ENCODE data around the gene SOCS2.
A peak's percentile ranks its signal among the peaks of the same experiment; 100 is the strongest.

The SOCS2 gene

DNA sequence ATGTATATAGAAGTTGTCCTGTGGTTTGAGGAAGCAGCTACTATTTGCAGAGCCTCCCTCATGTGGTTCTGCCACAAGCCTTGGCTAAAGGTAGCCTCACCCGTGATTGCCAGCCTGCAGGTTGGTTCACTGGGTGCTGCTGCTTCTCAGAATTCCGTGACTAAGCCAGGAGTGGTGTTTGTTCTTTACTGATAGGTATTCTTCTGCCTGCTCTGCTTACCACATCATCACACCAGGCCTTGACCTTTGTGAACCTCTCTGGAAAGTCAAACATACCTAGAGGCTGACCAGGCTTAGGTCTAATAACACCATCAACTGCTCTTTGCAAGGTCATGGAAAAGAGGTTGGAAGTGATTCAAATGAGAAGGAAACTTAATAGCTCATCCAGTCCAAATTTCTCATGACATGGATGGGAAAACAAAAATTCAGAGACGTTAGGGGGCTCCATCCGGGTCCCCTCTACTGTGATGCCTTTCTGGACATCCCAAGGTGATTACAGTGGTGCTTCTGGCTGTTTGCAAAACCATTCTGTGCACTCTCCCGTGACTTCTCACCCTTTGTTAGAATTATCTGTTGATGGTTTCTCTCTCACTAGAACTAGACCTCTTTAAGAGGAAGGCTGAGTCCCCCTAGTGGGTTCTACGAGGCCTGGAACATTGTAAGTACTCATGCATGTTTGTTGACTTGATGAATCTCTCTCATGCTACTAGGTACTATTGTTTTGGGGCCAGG is 8.5 kb upstream of the SOCS2 start:
- no peak overlapping the region for H3K4me3 ChIP-seq (ENCODE audit: low read length)
- peak; percentile 39 for DNase-seq (ENCODE audit: low read depth, low spot score)

DNA sequence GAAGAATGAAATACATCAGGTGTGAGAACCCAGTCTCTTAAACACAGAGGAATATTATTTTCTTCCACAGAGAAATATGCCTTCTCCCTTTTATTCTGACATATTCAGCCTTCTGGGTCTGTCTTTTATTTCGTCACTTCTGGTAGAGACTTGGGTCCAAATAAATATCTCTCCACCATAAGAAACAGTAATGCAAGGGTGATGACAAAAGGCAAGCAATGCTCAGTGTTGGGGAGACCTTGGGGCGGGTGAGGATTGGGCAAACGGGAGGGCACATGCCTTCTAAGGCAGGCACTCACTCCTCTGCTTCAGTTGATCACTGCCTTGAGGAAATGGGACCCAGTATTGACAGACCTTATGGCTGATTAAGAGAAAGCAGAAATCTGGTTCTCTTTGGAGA is 6.7 kb upstream of the SOCS2 start:
- no peak overlapping the region for H3K4me3 ChIP-seq (ENCODE audit: low read length)
- no peak for DNase-seq (ENCODE audit: low read depth, low spot score)

DNA sequence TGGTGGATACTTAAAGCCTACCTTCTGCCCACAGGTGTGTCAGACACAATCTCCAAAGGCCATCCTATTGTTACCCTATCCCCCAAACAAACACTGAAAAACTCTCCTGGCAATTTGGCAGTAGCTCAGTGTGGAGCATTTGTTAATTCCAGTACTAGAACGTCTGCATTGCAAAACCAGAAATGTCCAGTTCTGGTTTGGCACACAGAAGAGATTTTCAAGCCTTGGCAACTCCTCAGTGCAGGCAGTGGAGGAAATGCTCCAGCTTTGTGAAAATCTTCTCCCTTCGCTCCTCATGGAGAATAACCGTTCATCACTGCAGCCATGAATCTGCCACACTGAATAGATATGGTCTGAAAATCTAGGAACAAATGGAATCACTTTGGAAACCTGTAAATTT is 5.3 kb upstream of the SOCS2 start:
- no peak for DNase-seq (ENCODE audit: low read depth, low spot score)
- H3K4me3 ChIP-seq (ENCODE audit: low read length), result no peak overlapping the region

DNA sequence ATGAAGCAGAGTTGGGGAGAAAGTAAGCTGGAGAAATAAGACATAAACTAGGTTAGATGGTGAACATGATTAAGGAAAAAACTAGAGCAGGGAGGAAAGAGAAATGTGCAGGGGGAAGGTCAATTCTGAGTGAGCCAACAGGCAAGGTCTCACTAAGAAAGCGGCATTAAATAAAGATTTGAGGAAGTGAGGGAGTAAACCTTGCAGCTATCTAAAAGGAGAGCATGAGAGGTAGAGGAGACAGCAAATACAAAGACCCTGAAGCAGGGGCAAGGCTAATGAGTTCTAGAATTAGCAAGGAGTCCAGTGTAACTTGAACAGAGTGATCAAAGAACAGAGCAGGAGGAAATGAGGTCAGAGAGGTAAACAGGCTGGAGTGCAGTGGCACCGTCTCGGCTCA is 4.4 kb upstream of the SOCS2 start:
- no peak for DNase-seq (ENCODE audit: low read depth, low spot score)
- H3K4me3 ChIP-seq (ENCODE audit: low read length), result no peak overlapping the region

DNA sequence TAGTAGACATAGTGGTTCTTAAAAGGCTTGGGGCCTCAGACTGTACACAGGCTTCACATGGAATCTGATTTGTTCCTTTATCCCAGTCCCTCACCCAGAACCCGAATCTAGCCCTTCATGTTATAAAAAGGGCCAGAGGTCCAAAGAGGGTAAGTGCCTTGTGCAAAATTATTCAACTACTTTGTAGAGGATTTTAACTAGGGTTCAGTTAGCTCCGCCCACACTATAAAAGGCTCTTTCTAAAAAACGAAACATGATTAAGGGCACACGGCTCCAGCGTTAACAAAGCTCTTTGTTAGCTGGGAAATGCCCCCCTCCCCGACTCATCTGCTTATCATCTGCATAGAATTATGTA is 3.2 kb upstream of the SOCS2 start:
- DNase-seq (ENCODE audit: low read depth, low spot score), result peak; percentile 20

DNA sequence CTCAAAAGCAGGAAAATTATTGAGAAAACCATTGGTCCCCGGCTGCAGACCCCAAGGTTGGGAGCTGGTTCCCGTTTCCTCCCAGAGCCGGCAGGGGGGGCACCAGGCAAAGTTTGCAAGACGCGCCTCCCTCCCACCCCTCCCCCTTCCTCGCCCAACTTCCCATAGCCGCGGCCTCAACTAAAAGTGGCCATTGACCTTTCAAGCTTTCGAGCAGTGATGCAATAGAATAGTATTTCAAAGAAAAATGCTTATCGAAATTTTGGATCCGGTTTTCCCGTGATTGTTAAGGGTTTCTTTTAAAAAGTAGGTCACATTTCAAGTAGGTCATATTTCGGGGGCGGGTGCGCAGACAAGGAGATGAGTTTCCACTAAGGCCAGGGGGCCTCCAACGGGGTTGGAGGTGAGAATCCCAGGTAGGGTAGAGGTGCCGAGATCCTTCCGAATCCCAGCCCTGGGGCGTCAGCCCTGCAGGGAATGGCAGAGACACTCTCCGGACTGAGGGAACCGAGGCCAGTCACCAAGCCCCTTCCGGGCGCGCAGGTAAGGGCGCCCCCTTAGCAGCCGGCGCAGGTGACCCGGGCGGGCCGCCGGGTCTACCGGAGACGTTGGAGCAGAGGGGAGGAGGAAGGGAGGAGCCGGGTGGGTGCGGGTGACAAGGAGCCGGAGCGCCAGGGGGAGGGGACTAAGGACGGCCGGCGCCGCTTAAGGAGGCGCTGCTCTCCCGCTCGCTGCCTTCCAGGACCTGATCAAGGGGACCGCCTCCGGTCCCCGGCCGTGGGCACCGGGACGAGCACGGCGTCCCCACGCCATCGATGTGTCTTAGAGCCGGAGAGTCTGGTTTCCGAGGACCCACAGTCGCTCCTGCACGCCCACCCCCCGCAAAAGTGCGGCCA is 2.6 kb upstream of the SOCS2 start:
- H3K4me3 ChIP-seq (ENCODE audit: low read length), result peak overlapping the region; percentile 63
- peak; percentile 55 for DNase-seq (ENCODE audit: low read depth, low spot score)

More for the DNA sequence above, 3.2 kb upstream of the SOCS2 start:
- H3K4me3 ChIP-seq (ENCODE audit: low read length), result peak overlapping the region; percentile 63

DNA sequence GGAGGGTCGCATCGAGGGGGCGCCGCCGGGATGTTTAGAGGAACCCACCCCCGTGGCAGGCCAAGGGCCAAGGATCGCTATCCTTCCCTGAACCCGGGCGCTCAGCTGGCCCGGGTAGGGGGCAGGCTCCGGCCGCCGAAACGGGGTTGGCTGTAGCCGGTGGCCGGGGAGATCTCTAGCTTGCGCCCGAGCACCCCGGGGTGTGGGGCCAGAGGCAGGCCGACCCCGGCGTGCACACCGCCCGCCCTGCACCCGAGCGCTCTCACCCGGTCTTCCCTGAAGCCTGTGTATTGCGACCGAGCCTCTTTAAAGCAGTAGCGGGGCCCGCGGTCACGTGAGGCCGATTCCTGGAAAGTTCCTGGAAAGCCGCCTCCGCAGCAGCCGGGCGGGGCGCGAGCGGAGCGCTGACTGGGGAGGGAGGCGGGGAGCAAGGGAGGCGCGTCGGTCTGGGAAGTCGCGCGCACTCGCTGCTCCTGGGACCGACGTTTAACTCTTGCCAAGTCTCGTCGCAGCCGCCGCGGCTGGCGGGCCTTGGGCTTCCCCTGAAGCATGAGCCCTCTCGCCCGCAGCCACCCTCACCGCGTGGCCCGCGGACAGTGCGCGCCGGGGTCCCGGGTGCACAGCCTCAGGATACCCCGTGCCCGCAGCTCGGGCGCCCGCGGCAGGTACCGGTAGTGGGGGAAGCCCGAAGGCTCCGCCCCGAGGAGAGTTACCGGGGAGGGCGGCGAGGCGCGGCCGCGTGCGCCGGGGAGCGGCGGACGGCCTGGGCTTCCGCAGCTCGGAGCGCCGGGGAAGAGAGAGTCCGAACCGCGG is 1.7 kb upstream of the SOCS2 start:
- peak overlapping the region; percentile 63 for H3K4me3 ChIP-seq (ENCODE audit: low read length)
- peak; percentile 37 for DNase-seq (ENCODE audit: low read depth, low spot score)

DNA sequence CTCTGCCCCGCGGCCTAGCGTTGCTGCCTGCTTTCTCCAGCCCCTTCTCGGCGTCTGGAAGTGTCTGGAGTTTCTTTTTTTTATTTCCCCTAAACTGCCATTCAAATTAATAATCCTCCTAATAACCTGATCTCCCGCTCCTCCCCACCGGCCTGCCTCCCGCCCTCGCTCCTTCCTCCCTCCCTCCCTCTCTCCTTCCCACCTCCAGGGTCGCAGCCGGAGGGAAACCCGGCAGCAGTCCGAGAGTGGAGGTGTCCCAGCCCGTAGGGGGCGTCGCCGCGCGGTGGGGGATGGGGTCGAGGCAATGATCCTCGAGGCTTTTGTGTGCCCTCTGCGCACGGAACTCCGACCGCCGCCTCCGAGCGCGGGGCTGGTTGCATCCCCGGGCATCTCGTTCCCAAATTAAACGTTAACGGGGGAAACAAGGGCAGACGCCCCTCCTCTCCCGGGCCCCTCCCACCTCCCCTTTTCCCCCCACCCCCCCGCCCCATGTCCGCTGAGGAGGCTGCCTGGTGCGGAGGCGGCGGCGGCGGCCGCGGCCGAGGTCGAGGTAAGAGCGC is 1.0 kb upstream of the SOCS2 start:
- H3K4me3 ChIP-seq (ENCODE audit: low read length), result peak overlapping the region; percentile 63
- peak; percentile 35 for DNase-seq (ENCODE audit: low read depth, low spot score)

DNA sequence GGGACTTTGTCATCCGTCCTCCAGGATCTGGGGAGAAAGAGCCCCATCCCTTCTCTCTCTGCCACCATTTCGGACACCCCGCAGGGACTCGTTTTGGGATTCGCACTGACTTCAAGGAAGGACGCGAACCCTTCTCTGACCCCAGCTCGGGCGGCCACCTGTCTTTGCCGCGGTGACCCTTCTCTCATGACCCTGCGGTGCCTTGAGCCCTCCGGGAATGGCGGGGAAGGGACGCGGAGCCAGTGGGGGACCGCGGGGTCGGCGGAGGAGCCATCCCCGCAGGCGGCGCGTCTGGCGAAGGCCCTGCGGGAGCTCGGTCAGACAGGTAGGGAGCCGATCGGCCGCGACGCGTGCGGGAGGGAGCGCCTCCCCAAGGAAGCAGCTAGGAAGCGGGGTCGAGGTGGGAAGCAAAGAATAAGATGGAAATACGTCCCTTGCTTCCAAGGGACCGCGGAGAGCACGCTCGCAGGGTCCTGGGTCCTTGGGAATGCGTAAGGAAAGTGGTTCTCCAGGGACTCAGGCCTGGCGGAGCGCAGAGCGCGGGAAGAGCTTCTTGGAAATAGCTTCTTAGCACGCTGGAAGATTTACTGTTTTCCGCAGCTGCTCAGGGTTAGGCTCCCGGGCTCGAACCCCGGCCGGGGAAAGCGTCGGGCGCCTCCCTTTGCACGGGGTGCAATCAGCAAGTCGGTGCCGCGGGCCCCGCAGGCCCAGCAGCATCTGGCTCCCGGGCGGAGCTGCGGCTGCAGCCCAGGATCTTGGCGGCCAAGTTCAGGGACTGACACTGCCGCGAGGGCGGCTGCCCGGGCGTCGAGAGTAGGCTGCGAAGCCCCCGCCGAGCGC is 457 bp downstream of the SOCS2 start:
- no peak for DNase-seq (ENCODE audit: low read depth, low spot score)
- H3K4me3 ChIP-seq (ENCODE audit: low read length), result no peak overlapping the region

DNA sequence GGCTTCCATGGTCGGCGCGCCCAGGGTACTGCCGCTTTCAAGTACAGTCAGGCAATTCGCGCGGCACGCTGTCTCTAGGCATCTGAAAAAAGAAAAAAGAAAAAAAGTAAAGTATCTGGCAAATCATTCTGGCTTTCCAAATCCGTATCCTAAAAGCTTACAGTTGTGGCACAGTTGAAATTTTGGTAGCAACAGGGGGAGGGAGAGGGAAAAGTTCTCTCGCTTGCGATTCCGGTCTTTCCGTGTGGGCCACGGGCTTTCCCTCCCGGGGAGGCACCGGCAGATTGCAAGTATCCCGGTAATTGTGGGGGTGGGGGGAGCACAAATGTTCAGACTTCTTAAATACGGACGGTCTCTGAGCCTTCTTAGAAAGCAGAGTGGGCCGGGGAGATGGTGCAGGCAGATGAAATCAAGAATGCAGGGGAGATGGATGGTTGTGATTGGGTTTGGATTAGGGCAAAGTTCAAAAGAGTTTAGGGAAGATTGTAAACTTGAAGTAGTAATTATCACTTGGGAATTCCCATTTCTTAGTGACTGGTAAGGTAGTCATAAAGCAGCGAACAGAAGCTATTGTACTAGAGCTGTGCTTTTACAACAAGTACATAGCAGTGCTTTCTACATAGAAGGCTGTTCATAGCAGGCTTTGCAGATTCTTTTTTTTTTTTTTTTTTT is 1.2 kb downstream of the SOCS2 start:
- no peak for DNase-seq (ENCODE audit: low read depth, low spot score)
- no peak overlapping the region for H3K4me3 ChIP-seq (ENCODE audit: low read length)

DNA sequence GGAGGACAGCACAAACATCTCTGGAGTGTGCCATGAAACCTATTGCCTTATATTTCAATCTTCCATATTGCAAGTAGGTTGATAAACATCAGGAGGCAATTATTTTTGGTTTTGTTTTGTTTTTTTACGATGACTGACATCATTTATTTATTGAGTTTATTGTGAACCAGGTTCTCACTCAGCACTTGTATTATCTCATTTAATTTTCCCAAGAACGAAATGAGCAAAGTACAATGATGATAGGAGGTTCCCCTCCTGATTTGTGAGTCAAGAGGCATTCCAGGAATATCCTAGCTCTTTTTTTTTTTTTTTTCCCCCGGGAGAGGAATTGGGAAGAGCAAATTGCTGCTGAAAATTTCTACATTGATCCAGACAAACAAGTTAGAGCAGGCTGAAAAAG is 4.7 kb downstream of the SOCS2 start:
- no peak for DNase-seq (ENCODE audit: low read depth, low spot score)
- H3K4me3 ChIP-seq (ENCODE audit: low read length), result no peak overlapping the region

DNA sequence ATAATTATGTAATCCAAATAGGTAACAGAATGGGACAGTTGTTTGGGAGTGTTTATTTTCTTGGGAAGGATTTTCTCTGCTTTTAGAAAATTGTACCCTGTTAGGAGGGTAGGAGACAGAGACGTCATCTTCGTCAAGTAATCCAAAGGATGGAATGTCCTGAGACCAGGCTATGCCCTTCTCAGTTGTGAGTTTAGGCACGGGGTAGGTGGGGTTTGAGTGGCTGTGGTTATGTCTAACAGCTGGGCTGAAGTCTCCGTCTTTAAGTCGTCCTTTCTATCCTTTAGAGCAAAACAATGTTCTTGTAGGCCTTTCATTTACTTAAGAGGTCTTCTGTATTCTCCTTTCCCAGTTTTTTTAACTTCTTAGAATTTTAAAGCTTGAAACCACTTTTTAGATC is 5.7 kb downstream of the SOCS2 start:
- DNase-seq (ENCODE audit: low read depth, low spot score), result no peak
- no peak overlapping the region for H3K4me3 ChIP-seq (ENCODE audit: low read length)

DNA sequence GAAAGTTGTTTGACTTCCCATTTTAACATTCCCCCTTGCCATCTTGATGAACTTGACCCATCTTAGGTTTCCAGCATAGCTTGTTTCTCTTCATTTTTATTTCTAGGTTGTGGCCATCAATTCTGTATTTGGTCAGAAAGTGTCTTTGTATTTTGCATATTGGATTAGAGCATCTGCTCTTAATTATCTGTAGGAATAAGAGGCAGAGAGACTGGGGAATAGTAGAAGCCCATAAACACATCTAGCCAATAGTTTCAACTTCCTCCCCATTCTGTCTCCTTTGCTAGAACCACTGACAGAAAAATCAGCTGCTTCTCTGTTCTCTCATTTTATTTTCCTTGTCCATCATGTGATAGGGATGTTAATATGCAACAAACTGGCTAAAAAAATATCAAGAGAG is 8.2 kb downstream of the SOCS2 start:
- no peak overlapping the region for H3K4me3 ChIP-seq (ENCODE audit: low read length)
- DNase-seq (ENCODE audit: low read depth, low spot score), result no peak

DNA sequence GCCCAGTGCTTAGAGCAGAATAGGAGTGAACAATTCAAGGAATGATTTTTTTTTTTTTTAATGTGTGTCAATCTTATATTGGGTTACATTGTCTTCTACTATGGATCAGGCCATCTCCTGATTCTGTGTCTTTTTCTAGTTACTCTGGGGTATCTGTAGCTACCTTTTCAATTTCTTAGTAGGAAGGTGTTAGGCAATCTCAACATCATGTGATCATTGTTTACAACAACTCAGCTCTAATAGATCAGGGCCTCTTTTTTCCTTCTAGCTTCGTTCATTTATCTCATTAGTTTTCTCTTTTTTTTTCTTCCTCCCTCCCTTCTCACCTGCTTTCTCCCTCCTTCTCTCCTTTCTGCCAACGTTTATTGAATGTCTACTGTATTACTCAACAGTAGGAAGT is 8.9 kb downstream of the SOCS2 start:
- no peak for DNase-seq (ENCODE audit: low read depth, low spot score)
- no peak overlapping the region for H3K4me3 ChIP-seq (ENCODE audit: low read length)

DNA sequence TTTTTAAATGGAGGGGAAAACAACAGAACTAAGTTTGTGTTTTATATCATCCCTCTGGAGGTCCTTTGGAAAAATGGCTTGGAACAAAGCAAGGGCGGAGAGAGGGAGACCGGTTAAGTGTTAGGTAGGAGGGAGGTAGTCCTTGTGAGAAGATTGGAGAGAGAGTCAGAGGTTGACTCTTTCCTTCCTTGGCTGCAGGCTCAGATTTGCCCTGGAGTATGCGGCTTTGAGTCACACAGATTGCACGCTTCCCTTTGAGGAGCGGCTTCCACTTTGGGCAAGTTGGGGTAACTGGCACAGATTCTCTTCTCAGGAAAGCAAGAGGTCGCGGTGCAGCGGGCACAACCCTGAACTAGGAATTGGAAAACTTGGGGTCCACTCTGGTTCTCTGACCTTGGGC is 9.9 kb downstream of the SOCS2 start:
- no peak overlapping the region for H3K4me3 ChIP-seq (ENCODE audit: low read length)
- no peak for DNase-seq (ENCODE audit: low read depth, low spot score)

DNA sequence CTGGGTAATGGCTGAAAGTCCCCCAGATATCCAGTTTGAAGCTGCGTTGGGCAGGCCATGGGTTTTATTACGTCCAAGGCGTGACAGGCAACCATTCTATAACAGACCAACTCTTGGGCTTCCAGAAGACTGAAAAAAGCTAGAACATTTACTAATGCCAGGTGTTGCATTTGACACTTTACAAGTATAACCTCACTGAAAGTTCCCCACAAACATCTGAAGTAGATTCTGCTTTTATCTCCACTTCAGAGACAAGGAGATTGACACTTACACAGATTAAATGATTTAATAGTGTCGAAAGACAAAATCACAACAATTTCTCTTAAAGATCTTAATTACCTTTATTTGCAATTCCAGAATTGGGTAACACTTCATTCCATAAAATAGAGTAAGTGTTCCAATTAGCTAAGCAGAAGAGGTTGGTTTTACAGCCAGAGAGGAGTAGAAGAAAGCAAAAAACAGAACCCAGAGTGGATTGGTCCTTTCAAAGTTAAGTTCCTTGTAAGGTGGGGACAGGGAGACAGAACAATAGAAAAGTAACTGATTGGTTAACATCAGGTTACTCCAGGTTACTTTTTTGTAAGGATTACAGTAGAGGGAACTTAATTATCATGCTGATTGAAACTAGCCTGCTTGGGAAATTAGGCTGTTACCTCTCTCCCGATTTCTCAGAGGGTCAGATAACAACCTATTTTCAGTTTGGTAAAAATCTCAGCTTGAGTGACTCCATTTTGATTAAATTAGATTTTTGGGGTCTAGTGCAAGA is 11.3 kb downstream of the SOCS2 start:
- no peak for DNase-seq (ENCODE audit: low read depth, low spot score)
- H3K4me3 ChIP-seq (ENCODE audit: low read length), result no peak overlapping the region

DNA sequence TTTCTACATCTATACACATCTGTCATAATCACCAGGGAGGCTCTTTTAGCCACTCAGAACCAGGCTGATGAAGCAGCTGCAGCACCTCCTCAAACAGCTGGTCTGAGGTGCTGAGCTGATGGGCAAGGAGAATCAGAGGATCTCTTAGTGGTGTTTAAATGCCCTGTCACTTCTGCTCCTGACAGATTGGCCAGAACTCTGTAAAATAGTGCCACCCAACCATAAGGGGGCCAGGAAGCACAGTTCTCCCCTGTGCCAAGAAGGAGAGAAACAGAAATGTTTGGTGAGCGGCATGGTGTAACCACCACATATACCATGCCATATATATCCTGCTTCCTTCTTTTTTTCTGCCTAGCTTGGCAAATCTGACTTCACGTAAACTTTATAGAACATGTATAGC is 12.8 kb downstream of the SOCS2 start:
- no peak for DNase-seq (ENCODE audit: low read depth, low spot score)
- no peak overlapping the region for H3K4me3 ChIP-seq (ENCODE audit: low read length)

DNA sequence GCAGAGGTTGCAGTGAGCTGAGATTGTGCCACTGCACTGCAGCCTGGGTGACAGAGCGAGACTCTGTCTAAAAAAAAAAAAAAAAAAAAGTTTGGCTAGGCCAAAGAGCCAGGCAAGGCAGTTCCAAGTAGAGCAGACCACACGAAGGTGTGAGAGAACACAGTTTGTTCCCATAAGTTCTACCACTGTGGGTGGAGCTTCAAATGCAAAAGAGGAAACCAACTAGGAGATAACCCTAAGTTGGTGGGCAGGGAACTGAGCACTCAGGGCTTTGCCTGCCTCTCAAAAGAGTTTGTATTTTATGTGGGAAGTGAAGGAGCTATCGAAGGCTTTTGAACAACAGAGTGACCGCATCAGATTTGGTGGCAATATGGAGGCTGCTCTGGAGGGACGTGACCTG is 15.1 kb downstream of the SOCS2 start:
- DNase-seq (ENCODE audit: low read depth, low spot score), result no peak
- no peak overlapping the region for H3K4me3 ChIP-seq (ENCODE audit: low read length)

All from Jurkat, Clone E6-1 (cell line).